Measurements from ENCODE around the gene C3.

- TF ChIP-seq JUN (CRISPR knock-in tag; IDR thresholded peaks at IDR 0.05) (no peak), JARID2 (CRISPR knock-in tag; IDR thresholded peaks at IDR 0.05; ENCODE audit: insufficient replicate concordance) (no peak), POLR2AphosphoS5 (IDR thresholded peaks at IDR 0.05; ENCODE audit: low read depth, low read length) (no peak), TARDBP (CRISPR knock-in tag; IDR thresholded peaks at IDR 0.05) (no peak), SYNCRIP (IDR thresholded peaks at IDR 0.05; ENCODE audit: insufficient read depth, low read depth, low read length) (no peak), ZNF431 (CRISPR knock-in tag; IDR thresholded peaks at IDR 0.05; ENCODE audit: borderline replicate concordance, low read depth) (no peak), ZNF225 (CRISPR knock-in tag; IDR thresholded peaks at IDR 0.05) (no peak), EZH2 (conservative IDR thresholded peaks at IDR 0.05; ENCODE audit: low read depth, low read length) (no peak), TRIM22 (IDR thresholded peaks at IDR 0.05) (no peak), EP300 (IDR thresholded peaks at IDR 0.05; ENCODE audit: low read depth in 2 of 2, low read length in 2 of 2) (no peak), EP300 (CRISPR knock-in tag; IDR thresholded peaks at IDR 0.05; ENCODE audit: borderline replicate concordance) (no peak), FOXP1 (IDR thresholded peaks at IDR 0.05) (no peak), FOXP1 (CRISPR knock-in tag; IDR thresholded peaks at IDR 0.05) (no peak)
Measured at GRCh38 chr19:6662702-6663101, 57.7 kb downstream of the C3 start.
